Measurements from ENCODE around the gene RBM33.

Gene RBM33

GRCh38 chr7:155724327-155725005, 80.0 kb downstream of the RBM33 start:
- Histone ChIP-seq H3K36me3 (ENCODE audit: control insufficient read depth, insufficient read depth, low read length) (no peaks in the 10 kb centered on the region), H3K4me1 (ENCODE audit: control insufficient read depth, insufficient read depth, low read length) (no peaks in the 10 kb centered on the region), H3K9ac (ENCODE audit: low read length) (no peak overlapping the region), H3K27me3 (ENCODE audit: control insufficient read depth, insufficient read depth, low read length) (no peaks in the 10 kb centered on the region), H3K27ac (ENCODE audit: low read depth, low read length) (no peak overlapping the region), H3K4me3 (ENCODE audit: low read length) (no peak overlapping the region)

GRCh38 chr7:155725006-155725355, 80.5 kb downstream of the RBM33 start:
- Histone ChIP-seq H3K27ac (ENCODE audit: low read depth, low read length) (no peak overlapping the region), H3K4me1 (ENCODE audit: control insufficient read depth, insufficient read depth, low read length) (no peaks in the 10 kb centered on the region), H3K9ac (ENCODE audit: low read length) (no peak overlapping the region), H3K27me3 (ENCODE audit: control insufficient read depth, insufficient read depth, low read length) (no peaks in the 10 kb centered on the region), H3K36me3 (ENCODE audit: control insufficient read depth, insufficient read depth, low read length) (no peaks in the 10 kb centered on the region), H3K4me3 (ENCODE audit: low read length) (no peak overlapping the region)

- H3K27ac ChIP-seq (ENCODE audit: low read depth, low read length), result no peak overlapping the region
- no peaks in the 10 kb centered on the region for H3K4me1 ChIP-seq (ENCODE audit: control insufficient read depth, insufficient read depth, low read length)
- H3K36me3 ChIP-seq (ENCODE audit: control insufficient read depth, insufficient read depth, low read length), result peaks cover 5% of the 10 kb centered on the region
- no peaks in the 10 kb centered on the region for H3K27me3 ChIP-seq (ENCODE audit: control insufficient read depth, insufficient read depth, low read length)
- no peak overlapping the region for H3K4me3 ChIP-seq (ENCODE audit: low read length)
- H3K9ac ChIP-seq (ENCODE audit: low read length), result no peak overlapping the region
Observed at GRCh38 chr7:155727616-155728015, 83.2 kb downstream of the RBM33 start.

- Histone ChIP-seq H3K36me3 (ENCODE audit: control insufficient read depth, insufficient read depth, low read length) (peaks cover 5% of the 10 kb centered on the region), H3K4me1 (ENCODE audit: control insufficient read depth, insufficient read depth, low read length) (no peaks in the 10 kb centered on the region), H3K9ac (ENCODE audit: low read length) (no peak overlapping the region), H3K4me3 (ENCODE audit: low read length) (no peak overlapping the region), H3K27ac (ENCODE audit: low read depth, low read length) (no peak overlapping the region), H3K27me3 (ENCODE audit: control insufficient read depth, insufficient read depth, low read length) (no peaks in the 10 kb centered on the region)
Observed at GRCh38 chr7:155728116-155728515, 83.7 kb downstream of the RBM33 start.

- Histone ChIP-seq H3K36me3 (ENCODE audit: control insufficient read depth, insufficient read depth, low read length) (peaks cover 5% of the 10 kb centered on the region), H3K4me3 (ENCODE audit: low read length) (no peak overlapping the region), H3K9ac (ENCODE audit: low read length) (no peak overlapping the region), H3K27ac (ENCODE audit: low read depth, low read length) (no peak overlapping the region), H3K27me3 (ENCODE audit: control insufficient read depth, insufficient read depth, low read length) (no peaks in the 10 kb centered on the region), H3K4me1 (ENCODE audit: control insufficient read depth, insufficient read depth, low read length) (no peaks in the 10 kb centered on the region)
Observed at GRCh38 chr7:155729847-155730246, 85.4 kb downstream of the RBM33 start.

- H3K27me3 ChIP-seq (ENCODE audit: control insufficient read depth, insufficient read depth, low read length), result no peaks in the 10 kb centered on the region
- H3K36me3 ChIP-seq (ENCODE audit: control insufficient read depth, insufficient read depth, low read length), result peaks cover 5% of the 10 kb centered on the region
- H3K4me1 ChIP-seq (ENCODE audit: control insufficient read depth, insufficient read depth, low read length), result no peaks in the 10 kb centered on the region
- no peak overlapping the region for H3K9ac ChIP-seq (ENCODE audit: low read length)
- no peak overlapping the region for H3K27ac ChIP-seq (ENCODE audit: low read depth, low read length)
- no peak overlapping the region for H3K4me3 ChIP-seq (ENCODE audit: low read length)
Observed at GRCh38 chr7:155731380-155731779, 86.9 kb downstream of the RBM33 start.

- H3K27me3 ChIP-seq (ENCODE audit: control insufficient read depth, insufficient read depth, low read length), result no peaks in the 10 kb centered on the region
- no peak overlapping the region for H3K27ac ChIP-seq (ENCODE audit: low read depth, low read length)
- H3K36me3 ChIP-seq (ENCODE audit: control insufficient read depth, insufficient read depth, low read length), result peaks cover 5% of the 10 kb centered on the region
- H3K4me3 ChIP-seq (ENCODE audit: low read length), result no peak overlapping the region
- H3K4me1 ChIP-seq (ENCODE audit: control insufficient read depth, insufficient read depth, low read length), result no peaks in the 10 kb centered on the region
- H3K9ac ChIP-seq (ENCODE audit: low read length), result no peak overlapping the region
Observed at GRCh38 chr7:155731871-155732270, 87.4 kb downstream of the RBM33 start.

GRCh38 chr7:155732286-155732685, 87.8 kb downstream of the RBM33 start:
- Histone ChIP-seq H3K27me3 (ENCODE audit: control insufficient read depth, insufficient read depth, low read length) (no peaks in the 10 kb centered on the region), H3K4me1 (ENCODE audit: control insufficient read depth, insufficient read depth, low read length) (no peaks in the 10 kb centered on the region), H3K27ac (ENCODE audit: low read depth, low read length) (no peak overlapping the region), H3K9ac (ENCODE audit: low read length) (no peak overlapping the region), H3K36me3 (ENCODE audit: control insufficient read depth, insufficient read depth, low read length) (peaks cover 9% of the 10 kb centered on the region), H3K4me3 (ENCODE audit: low read length) (no peak overlapping the region)

- Histone ChIP-seq H3K36me3 (ENCODE audit: control insufficient read depth, insufficient read depth, low read length) (peaks cover 16% of the 10 kb centered on the region), H3K4me3 (ENCODE audit: low read length) (no peak overlapping the region), H3K27me3 (ENCODE audit: control insufficient read depth, insufficient read depth, low read length) (no peaks in the 10 kb centered on the region), H3K27ac (ENCODE audit: low read depth, low read length) (no peak overlapping the region), H3K4me1 (ENCODE audit: control insufficient read depth, insufficient read depth, low read length) (no peaks in the 10 kb centered on the region), H3K9ac (ENCODE audit: low read length) (no peak overlapping the region)
Observed at GRCh38 chr7:155733582-155734444, 89.4 kb downstream of the RBM33 start.

- H3K27ac ChIP-seq (ENCODE audit: low read depth, low read length), result no peak overlapping the region
- no peak overlapping the region for H3K9ac ChIP-seq (ENCODE audit: low read length)
- H3K4me3 ChIP-seq (ENCODE audit: low read length), result no peak overlapping the region
- H3K4me1 ChIP-seq (ENCODE audit: control insufficient read depth, insufficient read depth, low read length), result no peaks in the 10 kb centered on the region
- no peaks in the 10 kb centered on the region for H3K27me3 ChIP-seq (ENCODE audit: control insufficient read depth, insufficient read depth, low read length)
- peaks cover 16% of the 10 kb centered on the region for H3K36me3 ChIP-seq (ENCODE audit: control insufficient read depth, insufficient read depth, low read length)
Observed at GRCh38 chr7:155734445-155734809, 90.0 kb downstream of the RBM33 start.

- H3K27me3 ChIP-seq (ENCODE audit: control insufficient read depth, insufficient read depth, low read length), result no peaks in the 10 kb centered on the region
- no peak overlapping the region for H3K9ac ChIP-seq (ENCODE audit: low read length)
- H3K4me3 ChIP-seq (ENCODE audit: low read length), result no peak overlapping the region
- H3K27ac ChIP-seq (ENCODE audit: low read depth, low read length), result no peak overlapping the region
- peaks cover 16% of the 10 kb centered on the region for H3K36me3 ChIP-seq (ENCODE audit: control insufficient read depth, insufficient read depth, low read length)
- H3K4me1 ChIP-seq (ENCODE audit: control insufficient read depth, insufficient read depth, low read length), result no peaks in the 10 kb centered on the region
Observed at GRCh38 chr7:155735442-155736115, 91.1 kb downstream of the RBM33 start.

GRCh38 chr7:155737590-155737989, 93.1 kb downstream of the RBM33 start:
- Histone ChIP-seq H3K27ac (ENCODE audit: low read depth, low read length) (no peak overlapping the region), H3K27me3 (ENCODE audit: control insufficient read depth, insufficient read depth, low read length) (no peaks in the 10 kb centered on the region), H3K9ac (ENCODE audit: low read length) (no peak overlapping the region), H3K4me1 (ENCODE audit: control insufficient read depth, insufficient read depth, low read length) (no peaks in the 10 kb centered on the region), H3K4me3 (ENCODE audit: low read length) (no peak overlapping the region), H3K36me3 (ENCODE audit: control insufficient read depth, insufficient read depth, low read length) (peaks cover 20% of the 10 kb centered on the region)
